ENCODE results near the gene ATG2A. TPM values are rescaled to one million over a fixed set of nuclear protein-coding genes. Genes with fewer than 3 reads are reported as not detected.
A peak's percentile ranks its signal among the peaks of the same experiment; 100 is the strongest.

ATG2A gene
- total and polyA plus RNA-seq, 10 of the 15 experiments (the other 5 are each of a cell fraction or from before 2014, with no cell fraction given), result 0.08 to 19.0 (median 4.6) TPM

DNA sequence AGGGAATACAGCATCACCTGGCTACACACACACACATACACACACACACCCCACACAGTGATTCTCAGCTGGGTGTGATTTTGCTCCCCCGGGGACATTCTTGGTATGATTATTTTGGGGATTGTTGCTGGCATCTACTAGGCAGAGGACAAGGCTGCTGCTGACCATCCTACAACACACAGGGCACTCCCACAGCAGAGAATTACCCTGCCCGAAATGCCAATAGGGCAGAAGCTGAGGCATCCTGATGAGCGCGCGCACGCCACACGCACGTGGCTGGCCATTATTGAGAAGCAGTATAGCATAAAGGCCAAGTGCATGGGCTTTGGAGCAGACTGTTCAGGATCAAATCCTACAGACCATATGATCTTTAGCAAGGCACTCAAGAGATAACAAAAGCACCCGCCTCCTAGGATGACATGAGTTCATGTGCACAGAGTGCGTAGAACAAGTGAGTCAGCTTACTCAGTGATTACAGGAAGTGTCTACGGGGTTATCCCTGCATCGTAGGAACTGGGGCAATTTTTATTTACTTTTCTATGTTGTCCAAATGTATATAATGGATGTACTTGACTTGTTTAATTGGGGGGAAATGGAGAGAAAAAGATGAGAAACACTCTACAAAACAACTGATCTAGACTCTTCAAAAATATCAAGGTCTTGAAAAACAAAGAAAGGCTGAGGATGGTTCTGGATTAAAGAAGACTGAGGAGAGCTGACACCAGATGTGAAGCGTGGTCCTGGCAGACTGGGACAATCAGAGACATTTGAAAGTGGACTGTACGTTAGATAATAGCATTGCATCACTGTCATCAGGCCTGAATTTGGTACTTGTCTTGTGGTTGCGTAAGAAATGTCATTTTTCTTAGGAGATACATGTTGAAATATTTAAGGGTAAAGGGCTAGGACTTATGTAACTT lies 31.4 kb downstream of the ATG2A start:
- ATAC-seq, result no peak
- H3K36me3 ChIP-seq (ENCODE audit: control insufficient read depth in 2 of 2, insufficient read depth in 2 of 2, low read length in 1 of 2), result no peaks in the 10 kb centered on the region
- H4K20me1 ChIP-seq (ENCODE audit: control insufficient read depth, insufficient read depth), result no peaks in the 10 kb centered on the region
- H3K4me1 ChIP-seq (ENCODE audit: control insufficient read depth, insufficient read depth, low read length), result peaks cover 21% of the 10 kb centered on the region
- no peak for FAIRE-seq
- ChIA-PET RAD21 (ENCODE audit: unreplicated experiment) (interaction anchor here (1.3 to 1.4 kb wide), 2 partner anchors 12 to 18 kb away, joined by 3 to 4 read pairs; no protein-coding TSS in a partner anchor), CTCF (interaction anchor here (1.1 to 30.0 kb wide), 4 partner anchors 8 to 29 kb away, joined by 4 to 1208 read pairs (median 36); partner anchors contain the start of genes CDC42BPG and EHD1), SMC1A (ENCODE audit: uncharacterized antibody, unreplicated experiment) (interaction anchor here (0.9 to 6.1 kb wide), 5 partner anchors 11 to 37 kb away, joined by 3 to 54 read pairs (median 3); no protein-coding TSS in a partner anchor), POLR2A (interaction anchor here (0.6 to 19.9 kb wide), 5 partner anchors 7 to 181 kb away, joined by 3 to 620 read pairs (median 4); partner anchors contain the start of gene EHD1)
- TF ChIP-seq PAX8 (IDR thresholded peaks at IDR 0.05) (no peak), ZZZ3 (IDR thresholded peaks at IDR 0.05; ENCODE audit: control insufficient read depth, insufficient read length, low read depth) (no peak), CREB1 (IDR thresholded peaks at IDR 0.05; ENCODE audit: low read depth) (0 out of 2 replicates have a peak, but pooled peaks have one; percentile 13)
- intact Hi-C loops (cut with micrococcal nuclease; ENCODE audit: unreplicated experiment), result no loop called here
- 78% methylated on average over 15 of the region's 15 CpGs for WGBS (ENCODE audit: insufficient coverage, insufficient replicate concordance, low lambda C conversion rate, missing lambda C conversion rate)
- H3K9me3 ChIP-seq (replicated peaks; ENCODE audit: control insufficient read depth, insufficient read depth, low read length), result no peaks in the 10 kb centered on the region
- no peak for DNase-seq (ENCODE audit: low read depth, low spot score)
- H3K27me3 ChIP-seq (replicated peaks in 1 of 2; ENCODE audit: control insufficient read depth in 2 of 2, insufficient read depth in 2 of 2, low read length in 1 of 2), result no peaks in the 10 kb centered on the region
- no peaks in the 10 kb centered on the region for H3K79me2 ChIP-seq (ENCODE audit: control insufficient read depth, insufficient read depth, low read length)
- in situ Hi-C loops (cut with MboI), result no loop called here
- no peak overlapping the region for H3K27ac ChIP-seq (ENCODE audit: control insufficient read depth, insufficient read depth)
- no peak overlapping the region for H3K9ac ChIP-seq (ENCODE audit: control insufficient read depth, insufficient read depth, low read length)
- H2AFZ ChIP-seq (ENCODE audit: control insufficient read depth, low read depth, low read length), result no peak overlapping the region
- H3K4me2 ChIP-seq (ENCODE audit: control insufficient read depth, insufficient read depth), result no peak overlapping the region
- no peak overlapping the region for H3K4me3 ChIP-seq
- no TSS peak for BruUV-seq (replicated peaks)

- H3K36me3 ChIP-seq (ENCODE audit: control insufficient read depth in 2 of 2, insufficient read depth in 2 of 2, low read length in 1 of 2), result no peaks in the 10 kb centered on the region
- no peak overlapping the region for H3K4me2 ChIP-seq (ENCODE audit: control insufficient read depth, insufficient read depth)
- ChIA-PET CTCF (interaction anchor here (1.6 to 30.0 kb wide), 2 partner anchors 9 to 28 kb away, joined by 8 to 1208 read pairs; partner anchors contain the start of gene CDC42BPG), POLR2A (interaction anchor here (19.9 kb wide), 1 partner anchor 25 kb away, joined by 620 read pairs; no protein-coding TSS in a partner anchor), SMC1A (ENCODE audit: uncharacterized antibody, unreplicated experiment) (interaction anchor here (0.6 to 6.1 kb wide), 3 partner anchors 22 to 69 kb away, joined by 3 to 54 read pairs (median 3); no protein-coding TSS in a partner anchor), RAD21 (ENCODE audit: unreplicated experiment) (interaction anchor here (1.4 to 12.5 kb wide), 3 partner anchors 11 to 34 kb away, joined by 3 to 253 read pairs (median 217); no protein-coding TSS in a partner anchor)
- H3K9me3 ChIP-seq (replicated peaks; ENCODE audit: control insufficient read depth, insufficient read depth, low read length), result no peaks in the 10 kb centered on the region
- H3K4me1 ChIP-seq (ENCODE audit: control insufficient read depth, insufficient read depth, low read length), result peaks cover 34% of the 10 kb centered on the region
- ATAC-seq (no peak), FAIRE-seq (no peak), DNase-seq (ENCODE audit: low read depth, low spot score) (no peak)
- 64% methylated on average over 8 of the region's 8 CpGs for WGBS (ENCODE audit: insufficient coverage, insufficient replicate concordance, low lambda C conversion rate, missing lambda C conversion rate)
- H3K9ac ChIP-seq (ENCODE audit: control insufficient read depth, insufficient read depth, low read length), result no peak overlapping the region
- no peak overlapping the region for H2AFZ ChIP-seq (ENCODE audit: control insufficient read depth, low read depth, low read length)
- H3K27ac ChIP-seq (ENCODE audit: control insufficient read depth, insufficient read depth), result no peak overlapping the region
- intact Hi-C loops (cut with micrococcal nuclease; ENCODE audit: unreplicated experiment), result no loop called here
- in situ Hi-C loops (cut with MboI), result no loop called here
- H3K27me3 ChIP-seq (replicated peaks in 1 of 2; ENCODE audit: control insufficient read depth in 2 of 2, insufficient read depth in 2 of 2, low read length in 1 of 2), result no peaks in the 10 kb centered on the region
- no peak overlapping the region for H3K4me3 ChIP-seq
- no TSS peak for BruUV-seq (replicated peaks)
- H3K79me2 ChIP-seq (ENCODE audit: control insufficient read depth, insufficient read depth, low read length), result peaks cover 7% of the 10 kb centered on the region
- H4K20me1 ChIP-seq (ENCODE audit: control insufficient read depth, insufficient read depth), result no peaks in the 10 kb centered on the region
- TF ChIP-seq TCF3 (IDR thresholded peaks at IDR 0.05; ENCODE audit: borderline replicate concordance, insufficient read depth, low read depth, low read length) (no peak), TBL1XR1 (IDR thresholded peaks at IDR 0.05; ENCODE audit: low read depth, low read length) (no peak), SKIL (IDR thresholded peaks at IDR 0.05; ENCODE audit: low read depth, poor library complexity, severe bottlenecking) (no peak)
- TF ChIP-seq, protein P1, sequence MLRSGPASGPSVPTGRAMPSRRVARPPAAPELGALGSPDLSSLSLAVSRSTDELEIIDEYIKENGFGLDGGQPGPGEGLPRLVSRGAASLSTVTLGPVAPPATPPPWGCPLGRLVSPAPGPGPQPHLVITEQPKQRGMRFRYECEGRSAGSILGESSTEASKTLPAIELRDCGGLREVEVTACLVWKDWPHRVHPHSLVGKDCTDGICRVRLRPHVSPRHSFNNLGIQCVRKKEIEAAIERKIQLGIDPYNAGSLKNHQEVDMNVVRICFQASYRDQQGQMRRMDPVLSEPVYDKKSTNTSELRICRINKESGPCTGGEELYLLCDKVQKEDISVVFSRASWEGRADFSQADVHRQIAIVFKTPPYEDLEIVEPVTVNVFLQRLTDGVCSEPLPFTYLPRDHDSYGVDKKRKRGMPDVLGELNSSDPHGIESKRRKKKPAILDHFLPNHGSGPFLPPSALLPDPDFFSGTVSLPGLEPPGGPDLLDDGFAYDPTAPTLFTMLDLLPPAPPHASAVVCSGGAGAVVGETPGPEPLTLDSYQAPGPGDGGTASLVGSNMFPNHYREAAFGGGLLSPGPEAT (IDR thresholded peaks at IDR 0.05; ENCODE audit: low read depth), result no peak
- TF ChIP-seq, protein P2, sequence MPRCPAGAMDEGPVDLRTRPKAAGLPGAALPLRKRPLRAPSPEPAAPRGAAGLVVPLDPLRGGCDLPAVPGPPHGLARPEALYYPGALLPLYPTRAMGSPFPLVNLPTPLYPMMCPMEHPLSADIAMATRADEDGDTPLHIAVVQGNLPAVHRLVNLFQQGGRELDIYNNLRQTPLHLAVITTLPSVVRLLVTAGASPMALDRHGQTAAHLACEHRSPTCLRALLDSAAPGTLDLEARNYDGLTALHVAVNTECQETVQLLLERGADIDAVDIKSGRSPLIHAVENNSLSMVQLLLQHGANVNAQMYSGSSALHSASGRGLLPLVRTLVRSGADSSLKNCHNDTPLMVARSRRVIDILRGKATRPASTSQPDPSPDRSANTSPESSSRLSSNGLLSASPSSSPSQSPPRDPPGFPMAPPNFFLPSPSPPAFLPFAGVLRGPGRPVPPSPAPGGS (IDR thresholded peaks at IDR 0.05; ENCODE audit: borderline replicate concordance, insufficient read depth, low read depth, low read length, poor library complexity, severe bottlenecking), result no peak
These were observed 33.0 kb downstream of the ATG2A start for GRCh38 chr11:64884019-64884418.
